ENCODE data around the gene RPLP2. TPM values are rescaled to one million over a fixed set of nuclear protein-coding genes. Genes with fewer than 3 reads are reported as not detected.

The RPLP2 gene
- total RNA-seq, 1 donor from 2014 or later: 2,217 TPM

- intact Hi-C loops (cut with micrococcal nuclease): loop anchor here (1.0 to 2.0 kb wide), 3 partner anchors 19 to 82 kb away; partner anchors contain the start of genes DEAF1, TALDO1 and TMEM80
- H3K4me3 Mint-ChIP-seq (ENCODE audit: low read depth): peak within 1 kb of the TSS; percentile 88
- DNase-seq (ENCODE audit: low spot score): peak; percentile 93
- H3K36me3 Mint-ChIP-seq (ENCODE audit: low read depth): peaks cover 27% of the 10 kb centered on the region
- peak within 1 kb of the TSS; percentile 81 for H3K27ac Mint-ChIP-seq
- H3K27me3 Mint-ChIP-seq (ENCODE audit: low read depth): no peaks in the 10 kb centered on the region
- H3K9me3 Mint-ChIP-seq: no peaks in the 10 kb centered on the region
- peaks cover 19% of the 10 kb centered on the region for H3K4me1 Mint-ChIP-seq (ENCODE audit: low read depth)
Observed at GRCh38 chr11:777288-778255, 32.2 kb upstream of the RPLP2 start, which contains the start of gene GATD1. TSS of gene GATD1 (minus strand) at chr11:777487. CDS start at chr11:777462, 25 bp downstream.

DNA sequence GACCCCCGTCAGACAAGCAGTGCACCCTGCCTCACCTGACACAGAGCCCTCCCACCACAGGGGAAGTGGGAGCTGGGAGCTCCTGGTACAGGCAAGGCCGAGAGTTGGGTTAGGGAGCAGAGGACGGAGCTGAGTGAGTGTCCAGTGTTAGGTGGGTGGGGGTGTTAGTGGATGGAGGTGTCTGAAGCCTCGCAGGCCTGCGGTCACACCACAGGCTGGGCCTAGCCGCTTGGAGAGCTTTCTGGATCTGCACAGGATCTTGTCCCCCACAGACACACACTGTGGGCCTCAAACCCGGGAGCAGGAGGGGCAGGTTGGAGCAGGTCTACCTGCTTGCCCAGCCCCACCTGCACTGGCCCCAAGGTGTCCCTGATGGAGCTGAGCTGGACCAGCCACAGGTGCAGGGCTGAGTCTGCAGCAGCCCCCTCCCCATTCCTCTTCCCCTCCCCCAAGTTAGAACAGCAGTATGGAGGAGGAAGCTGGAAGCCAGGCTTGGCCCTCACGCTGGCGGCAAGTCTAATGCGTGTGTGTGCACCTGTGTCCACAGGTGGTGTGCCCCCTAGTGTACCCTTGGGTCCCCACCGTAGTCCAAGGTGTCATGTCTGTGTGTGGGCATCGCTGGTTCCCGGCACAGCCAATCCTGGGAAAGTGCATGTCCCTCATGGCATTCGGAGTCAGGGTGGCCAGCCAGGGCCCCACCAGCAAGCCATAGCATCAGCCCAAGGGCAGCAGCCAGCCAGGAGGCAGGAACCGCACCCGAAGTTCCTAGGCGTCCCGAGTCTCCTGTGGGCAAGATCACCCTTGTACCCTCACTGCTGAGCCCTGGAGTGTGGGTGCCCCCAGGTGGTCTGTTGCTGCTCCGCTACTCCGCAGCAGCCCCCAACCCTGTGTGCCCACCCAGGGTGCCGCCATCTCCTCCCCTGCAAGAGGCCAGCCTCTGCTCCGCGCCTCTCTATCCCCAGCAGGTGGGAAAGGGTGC lies 30.5 kb upstream of the RPLP2 start:
- peaks cover 31% of the 10 kb centered on the region for H3K36me3 Mint-ChIP-seq (ENCODE audit: low read depth)
- intact Hi-C loops (cut with micrococcal nuclease): no loop called here
- H3K27me3 Mint-ChIP-seq (ENCODE audit: low read depth): no peaks in the 10 kb centered on the region
- no peaks in the 10 kb centered on the region for H3K9me3 Mint-ChIP-seq
- H3K4me3 Mint-ChIP-seq (ENCODE audit: low read depth): peak overlapping the region; percentile 45
- H3K4me1 Mint-ChIP-seq (ENCODE audit: low read depth): peaks cover 19% of the 10 kb centered on the region
- DNase-seq (ENCODE audit: low spot score): no peak
- H3K27ac Mint-ChIP-seq: no peak overlapping the region

DNA sequence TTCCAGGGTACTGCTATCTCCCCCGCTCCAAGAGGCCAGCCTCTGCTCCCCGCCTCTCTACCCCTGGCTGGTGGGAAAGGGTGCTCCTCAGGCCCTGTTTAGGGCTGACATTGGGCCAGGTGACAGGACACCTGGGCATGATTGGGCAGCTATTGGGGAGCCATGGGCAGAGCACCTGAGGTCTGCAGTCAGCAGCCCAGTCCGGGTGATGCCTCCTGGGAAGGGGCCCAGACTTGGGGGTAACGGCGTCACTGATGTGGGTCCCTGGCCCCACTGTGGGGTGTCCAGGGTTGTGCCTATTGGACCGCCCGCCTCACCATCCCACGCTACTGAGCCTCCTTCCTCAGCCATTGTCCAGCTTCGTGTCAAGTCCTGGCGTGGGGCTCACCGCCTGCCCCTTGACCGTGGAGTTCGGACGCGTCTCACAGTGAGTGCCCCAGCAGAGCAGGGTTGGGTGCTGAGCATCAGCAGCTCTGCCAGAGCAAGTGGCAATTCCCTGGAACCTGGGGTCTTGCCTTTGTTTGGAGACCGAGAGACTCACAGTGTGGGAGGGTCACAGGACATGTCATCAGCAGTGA lies 29.7 kb upstream of the RPLP2 start:
- Mint-ChIP-seq H3K4me1 (ENCODE audit: low read depth) (peaks cover 19% of the 10 kb centered on the region), H3K4me3 (ENCODE audit: low read depth) (no peak overlapping the region), H3K27ac (no peak overlapping the region), H3K27me3 (ENCODE audit: low read depth) (no peaks in the 10 kb centered on the region), H3K9me3 (no peaks in the 10 kb centered on the region), H3K36me3 (ENCODE audit: low read depth) (peaks cover 29% of the 10 kb centered on the region)
- DNase-seq (ENCODE audit: low spot score): no peak
- intact Hi-C loops (cut with micrococcal nuclease): no loop called here

DNA sequence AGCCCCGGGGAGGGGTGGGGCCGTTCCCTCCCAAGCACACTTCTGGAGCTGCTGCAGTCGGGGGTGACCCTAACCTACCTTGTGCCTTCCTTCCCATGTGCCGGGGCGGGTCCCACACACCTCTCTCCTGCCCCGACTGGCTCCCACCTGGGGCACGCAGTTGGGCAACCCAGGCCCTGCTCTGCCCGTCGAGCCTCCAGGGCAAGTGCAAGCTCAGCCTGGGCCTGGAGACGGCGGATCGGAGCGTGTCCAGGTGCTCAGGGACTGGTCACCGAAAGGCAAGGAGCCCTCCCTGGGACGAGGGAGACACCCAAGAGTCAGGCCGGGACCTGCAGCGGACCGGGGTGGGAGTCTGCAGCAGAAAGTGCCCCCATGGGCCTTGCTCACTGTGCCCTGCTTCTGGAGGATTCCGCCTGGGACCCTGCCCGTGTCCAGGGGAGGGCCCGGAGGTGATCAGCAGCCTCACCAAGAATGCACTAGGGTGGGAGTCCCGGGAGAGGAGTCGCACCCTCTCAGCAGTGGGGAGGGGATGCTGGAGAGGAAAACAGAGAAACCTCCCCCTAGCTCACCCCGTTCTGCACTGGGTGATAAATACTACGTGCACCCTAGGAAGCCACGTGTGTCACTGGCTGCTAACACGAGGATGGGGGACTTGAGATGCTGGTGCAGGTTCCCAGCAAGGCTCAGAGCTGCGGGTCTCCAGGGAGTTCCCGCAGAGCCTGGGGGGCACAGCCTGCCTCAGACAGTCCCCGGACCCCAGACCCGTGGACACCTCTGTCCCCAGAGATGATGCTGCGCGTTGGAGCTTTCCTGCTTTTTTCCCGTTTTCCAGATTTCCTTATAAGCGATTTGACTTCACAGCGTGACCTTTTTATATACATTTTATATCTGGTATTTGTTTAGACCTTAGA lies 27.2 kb upstream of the RPLP2 start:
- intact Hi-C loops (cut with micrococcal nuclease): no loop called here
- no peaks in the 10 kb centered on the region for H3K9me3 Mint-ChIP-seq
- H3K27ac Mint-ChIP-seq: no peak overlapping the region
- H3K4me3 Mint-ChIP-seq (ENCODE audit: low read depth): no peak overlapping the region
- DNase-seq (ENCODE audit: low spot score): no peak
- no peaks in the 10 kb centered on the region for H3K27me3 Mint-ChIP-seq (ENCODE audit: low read depth)
- peaks cover 9% of the 10 kb centered on the region for H3K4me1 Mint-ChIP-seq (ENCODE audit: low read depth)
- H3K36me3 Mint-ChIP-seq (ENCODE audit: low read depth): peaks cover 21% of the 10 kb centered on the region

- H3K4me3 Mint-ChIP-seq (ENCODE audit: low read depth): no peak overlapping the region
- no peak overlapping the region for H3K27ac Mint-ChIP-seq
- peaks cover 21% of the 10 kb centered on the region for H3K36me3 Mint-ChIP-seq (ENCODE audit: low read depth)
- H3K9me3 Mint-ChIP-seq: no peaks in the 10 kb centered on the region
- no peaks in the 10 kb centered on the region for H3K27me3 Mint-ChIP-seq (ENCODE audit: low read depth)
- no peak for DNase-seq (ENCODE audit: low spot score)
- peaks cover 9% of the 10 kb centered on the region for H3K4me1 Mint-ChIP-seq (ENCODE audit: low read depth)
- intact Hi-C loops (cut with micrococcal nuclease): no loop called here
Observed at GRCh38 chr11:783581-784015, 26.2 kb upstream of the RPLP2 start.

DNA sequence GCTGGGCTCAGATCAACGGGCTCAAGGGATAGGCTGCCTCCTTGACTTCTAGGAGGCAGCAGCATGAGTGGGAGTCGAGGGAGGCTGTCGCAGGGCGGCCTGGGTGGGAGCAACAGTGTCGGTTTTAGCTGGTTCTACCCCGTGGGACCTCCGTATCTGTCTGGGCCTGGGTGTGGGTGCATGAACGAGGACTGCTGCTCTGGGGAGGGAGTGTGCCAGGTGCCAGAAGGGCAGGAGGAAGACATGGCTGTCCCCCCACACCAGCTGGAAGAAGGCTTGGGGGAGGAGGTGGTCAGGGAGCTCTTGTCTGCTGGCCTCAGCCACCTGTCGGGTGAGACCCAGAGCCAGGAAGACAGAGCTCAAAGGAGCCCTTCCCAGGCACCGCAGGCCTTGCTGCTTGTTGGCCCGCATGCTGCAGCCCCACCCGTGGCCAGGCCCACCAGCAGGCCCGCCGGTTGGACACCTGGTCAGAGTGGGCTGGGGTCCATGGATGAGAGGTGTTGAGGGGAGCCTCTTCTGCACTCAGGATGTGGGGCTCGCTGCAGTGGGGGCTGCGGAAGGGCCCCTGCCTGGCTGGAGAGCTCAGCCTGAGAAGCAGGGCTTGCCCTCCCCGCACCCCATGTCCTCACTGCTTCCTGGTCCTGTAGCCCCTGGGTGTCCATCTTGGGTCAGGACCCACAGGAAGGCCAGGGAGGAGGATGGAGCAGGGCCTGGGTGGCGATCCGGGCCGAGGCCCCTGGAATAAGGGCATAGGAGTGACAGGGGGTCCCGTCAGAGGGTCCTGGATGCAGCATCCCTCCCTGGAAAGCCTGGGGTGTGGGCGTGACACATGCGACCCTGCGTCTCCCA lies 23.3 kb upstream of the RPLP2 start:
- Mint-ChIP-seq H3K4me1 (ENCODE audit: low read depth) (no peaks in the 10 kb centered on the region), H3K27me3 (ENCODE audit: low read depth) (no peaks in the 10 kb centered on the region), H3K9me3 (no peaks in the 10 kb centered on the region), H3K27ac (no peak overlapping the region), H3K36me3 (ENCODE audit: low read depth) (peaks cover 10% of the 10 kb centered on the region), H3K4me3 (ENCODE audit: low read depth) (no peak overlapping the region)
- no peak for DNase-seq (ENCODE audit: low spot score)
- intact Hi-C loops (cut with micrococcal nuclease): no loop called here

GRCh38 chr11:787084-787675 lies 22.6 kb upstream of the RPLP2 start:
- Mint-ChIP-seq H3K27me3 (ENCODE audit: low read depth) (no peaks in the 10 kb centered on the region), H3K4me1 (ENCODE audit: low read depth) (no peaks in the 10 kb centered on the region), H3K9me3 (no peaks in the 10 kb centered on the region), H3K27ac (no peak overlapping the region), H3K36me3 (ENCODE audit: low read depth) (peaks cover 12% of the 10 kb centered on the region), H3K4me3 (ENCODE audit: low read depth) (no peak overlapping the region)
- no peak for DNase-seq (ENCODE audit: low spot score)
- intact Hi-C loops (cut with micrococcal nuclease): no loop called here

GRCh38 chr11:788009-788640 lies 21.6 kb upstream of the RPLP2 start:
- H3K9me3 Mint-ChIP-seq: no peaks in the 10 kb centered on the region
- peaks cover 15% of the 10 kb centered on the region for H3K36me3 Mint-ChIP-seq (ENCODE audit: low read depth)
- DNase-seq (ENCODE audit: low spot score): no peak
- H3K4me1 Mint-ChIP-seq (ENCODE audit: low read depth): no peaks in the 10 kb centered on the region
- no peak overlapping the region for H3K4me3 Mint-ChIP-seq (ENCODE audit: low read depth)
- H3K27ac Mint-ChIP-seq: no peak overlapping the region
- intact Hi-C loops (cut with micrococcal nuclease): no loop called here
- H3K27me3 Mint-ChIP-seq (ENCODE audit: low read depth): no peaks in the 10 kb centered on the region

DNA sequence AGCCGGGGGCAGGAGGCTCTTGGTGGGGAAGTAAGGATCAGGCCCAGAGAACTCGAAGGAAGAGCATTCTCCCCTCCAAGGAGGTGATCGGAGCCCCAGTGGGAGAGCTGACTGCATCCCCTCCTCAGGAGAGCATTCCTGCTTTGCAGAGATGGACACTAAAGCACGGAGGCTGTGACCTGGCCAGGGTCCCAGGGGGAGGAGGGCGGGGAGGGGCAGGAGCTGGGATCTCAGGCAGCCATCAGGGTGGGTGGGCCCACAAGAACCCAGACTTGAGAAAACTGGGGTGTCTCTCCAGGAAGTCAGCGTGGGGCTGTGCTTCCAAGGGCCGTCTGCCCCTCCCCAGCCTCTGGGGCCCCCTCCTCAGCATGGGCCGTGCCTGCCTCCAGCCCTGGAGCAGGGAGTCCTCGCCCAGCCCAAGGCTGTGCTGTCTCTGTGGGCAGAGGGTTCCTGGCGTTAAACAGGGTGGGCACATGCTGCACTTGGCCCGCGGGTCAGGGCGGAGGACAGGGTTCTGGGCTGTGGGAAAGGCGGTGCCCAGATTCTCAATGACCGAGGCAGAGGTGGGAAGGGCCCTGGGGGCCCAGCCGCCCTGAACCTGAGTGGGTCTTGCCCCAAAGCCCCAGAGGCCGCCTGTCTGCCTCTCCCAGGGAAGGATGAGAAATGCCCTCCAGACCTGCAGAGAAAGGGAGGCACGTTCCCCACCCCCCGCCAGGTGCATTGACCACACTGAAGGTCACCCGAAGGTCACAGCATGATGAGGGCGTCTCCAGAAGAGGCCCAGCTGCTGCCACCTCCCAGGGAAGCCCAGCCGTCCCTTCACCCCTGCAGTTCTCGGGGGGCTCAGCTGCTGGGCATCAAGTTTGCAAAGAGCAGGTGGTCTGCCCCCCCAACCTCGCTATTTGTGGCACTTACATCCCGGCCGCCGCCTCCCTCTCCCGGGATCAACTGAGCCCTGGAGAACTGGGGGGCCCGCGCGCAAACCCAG lies 20.5 kb upstream of the RPLP2 start:
- H3K9me3 Mint-ChIP-seq: no peaks in the 10 kb centered on the region
- H3K4me3 Mint-ChIP-seq (ENCODE audit: low read depth): peak overlapping the region; percentile 49
- no peak for DNase-seq (ENCODE audit: low spot score)
- no peak overlapping the region for H3K27ac Mint-ChIP-seq
- no peaks in the 10 kb centered on the region for H3K27me3 Mint-ChIP-seq (ENCODE audit: low read depth)
- no peaks in the 10 kb centered on the region for H3K4me1 Mint-ChIP-seq (ENCODE audit: low read depth)
- intact Hi-C loops (cut with micrococcal nuclease): no loop called here
- H3K36me3 Mint-ChIP-seq (ENCODE audit: low read depth): peaks cover 14% of the 10 kb centered on the region

- Mint-ChIP-seq H3K4me1 (ENCODE audit: low read depth) (peaks cover 1% of the 10 kb centered on the region), H3K4me3 (ENCODE audit: low read depth) (peak within 1 kb of the TSS; percentile 49), H3K27me3 (ENCODE audit: low read depth) (no peaks in the 10 kb centered on the region), H3K36me3 (ENCODE audit: low read depth) (peaks cover 14% of the 10 kb centered on the region), H3K9me3 (no peaks in the 10 kb centered on the region), H3K27ac (no peak within 1 kb of the TSS)
- peak; percentile 38 for DNase-seq (ENCODE audit: low spot score)
- intact Hi-C loops (cut with micrococcal nuclease): no loop called here
Observed at GRCh38 chr11:789943-790342, 19.8 kb upstream of the RPLP2 start, which contains the start of gene CEND1. TSS of gene CEND1 (minus strand) at chr11:790090. CDS start at chr11:788576, 1,514 bp downstream.
